ENCODE results near the gene TMEM131. TPM values are rescaled to one million over a fixed set of nuclear protein-coding genes. Genes with fewer than 3 reads are reported as not detected.

Gene TMEM131
- total RNA-seq, 1 donor from 2014 or later: 36.6 TPM

DNA sequence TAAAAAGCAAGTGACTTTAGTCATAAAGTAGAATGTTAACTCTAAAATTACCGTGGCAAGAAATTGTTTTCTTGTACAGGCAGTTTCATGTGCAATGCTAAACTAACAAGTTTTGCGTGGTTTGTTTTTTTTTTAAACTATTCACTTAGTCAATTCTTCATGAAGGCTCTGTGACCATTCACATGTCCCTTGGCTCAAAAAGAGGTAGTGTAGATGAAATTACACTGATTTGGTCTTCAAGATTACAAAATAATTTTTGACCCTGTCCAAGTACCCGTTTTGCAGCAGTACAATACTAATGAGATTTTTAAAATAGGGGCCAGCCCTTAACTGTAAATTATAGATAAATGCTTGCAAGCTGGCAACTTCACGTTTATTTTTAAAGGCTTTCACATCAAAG is 1.3 kb downstream of the TMEM131 start:
- H3K9me3 Mint-ChIP-seq (ENCODE audit: unreplicated experiment): peaks cover 7% of the 10 kb centered on the region
- TF ChIP-seq, protein P1, sequence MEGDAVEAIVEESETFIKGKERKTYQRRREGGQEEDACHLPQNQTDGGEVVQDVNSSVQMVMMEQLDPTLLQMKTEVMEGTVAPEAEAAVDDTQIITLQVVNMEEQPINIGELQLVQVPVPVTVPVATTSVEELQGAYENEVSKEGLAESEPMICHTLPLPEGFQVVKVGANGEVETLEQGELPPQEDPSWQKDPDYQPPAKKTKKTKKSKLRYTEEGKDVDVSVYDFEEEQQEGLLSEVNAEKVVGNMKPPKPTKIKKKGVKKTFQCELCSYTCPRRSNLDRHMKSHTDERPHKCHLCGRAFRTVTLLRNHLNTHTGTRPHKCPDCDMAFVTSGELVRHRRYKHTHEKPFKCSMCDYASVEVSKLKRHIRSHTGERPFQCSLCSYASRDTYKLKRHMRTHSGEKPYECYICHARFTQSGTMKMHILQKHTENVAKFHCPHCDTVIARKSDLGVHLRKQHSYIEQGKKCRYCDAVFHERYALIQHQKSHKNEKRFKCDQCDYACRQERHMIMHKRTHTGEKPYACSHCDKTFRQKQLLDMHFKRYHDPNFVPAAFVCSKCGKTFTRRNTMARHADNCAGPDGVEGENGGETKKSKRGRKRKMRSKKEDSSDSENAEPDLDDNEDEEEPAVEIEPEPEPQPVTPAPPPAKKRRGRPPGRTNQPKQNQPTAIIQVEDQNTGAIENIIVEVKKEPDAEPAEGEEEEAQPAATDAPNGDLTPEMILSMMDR (IDR thresholded peaks at IDR 0.05; ENCODE audit: partially characterized antibody, unreplicated experiment): no peak
- peaks cover 23% of the 10 kb centered on the region for H3K4me1 Mint-ChIP-seq (ENCODE audit: low read depth, unreplicated experiment)
- peak overlapping the region; percentile 90 for H3K27ac Mint-ChIP-seq (ENCODE audit: unreplicated experiment)
- no peaks in the 10 kb centered on the region for H3K36me3 Mint-ChIP-seq (ENCODE audit: unreplicated experiment)
- H3K27me3 Mint-ChIP-seq (ENCODE audit: unreplicated experiment): peaks cover 4% of the 10 kb centered on the region
- H3K4me3 Mint-ChIP-seq (ENCODE audit: unreplicated experiment): peak overlapping the region; percentile 97
- no peak for DNase-seq

DNA sequence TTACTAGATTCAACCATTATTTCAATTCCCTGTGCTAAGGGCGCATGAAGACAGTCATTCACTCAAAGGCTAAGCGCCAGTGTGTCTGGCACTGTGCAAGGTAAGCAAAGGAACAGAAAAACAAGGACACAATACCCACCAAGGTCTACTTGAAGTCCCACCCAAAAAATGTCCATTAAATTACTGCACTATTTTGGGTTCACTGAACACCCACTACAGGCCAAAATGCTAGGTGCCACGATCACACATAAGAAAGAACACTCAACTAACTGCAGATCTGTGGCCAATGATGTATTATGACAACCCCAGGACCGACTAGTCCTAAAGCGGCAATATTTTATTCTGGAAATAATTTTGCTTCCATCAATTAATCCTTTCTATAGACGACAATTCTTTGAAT is 1.8 kb downstream of the TMEM131 start:
- Mint-ChIP-seq H3K27ac (ENCODE audit: unreplicated experiment) (peak overlapping the region; percentile 34), H3K4me3 (ENCODE audit: unreplicated experiment) (peak overlapping the region; percentile 97), H3K27me3 (ENCODE audit: unreplicated experiment) (peaks cover 4% of the 10 kb centered on the region), H3K9me3 (ENCODE audit: unreplicated experiment) (peaks cover 7% of the 10 kb centered on the region), H3K36me3 (ENCODE audit: unreplicated experiment) (no peaks in the 10 kb centered on the region), H3K4me1 (ENCODE audit: low read depth, unreplicated experiment) (peaks cover 23% of the 10 kb centered on the region)
- TF ChIP-seq, protein P1 (IDR thresholded peaks at IDR 0.05; ENCODE audit: partially characterized antibody, unreplicated experiment): no peak
- DNase-seq: no peak

DNA sequence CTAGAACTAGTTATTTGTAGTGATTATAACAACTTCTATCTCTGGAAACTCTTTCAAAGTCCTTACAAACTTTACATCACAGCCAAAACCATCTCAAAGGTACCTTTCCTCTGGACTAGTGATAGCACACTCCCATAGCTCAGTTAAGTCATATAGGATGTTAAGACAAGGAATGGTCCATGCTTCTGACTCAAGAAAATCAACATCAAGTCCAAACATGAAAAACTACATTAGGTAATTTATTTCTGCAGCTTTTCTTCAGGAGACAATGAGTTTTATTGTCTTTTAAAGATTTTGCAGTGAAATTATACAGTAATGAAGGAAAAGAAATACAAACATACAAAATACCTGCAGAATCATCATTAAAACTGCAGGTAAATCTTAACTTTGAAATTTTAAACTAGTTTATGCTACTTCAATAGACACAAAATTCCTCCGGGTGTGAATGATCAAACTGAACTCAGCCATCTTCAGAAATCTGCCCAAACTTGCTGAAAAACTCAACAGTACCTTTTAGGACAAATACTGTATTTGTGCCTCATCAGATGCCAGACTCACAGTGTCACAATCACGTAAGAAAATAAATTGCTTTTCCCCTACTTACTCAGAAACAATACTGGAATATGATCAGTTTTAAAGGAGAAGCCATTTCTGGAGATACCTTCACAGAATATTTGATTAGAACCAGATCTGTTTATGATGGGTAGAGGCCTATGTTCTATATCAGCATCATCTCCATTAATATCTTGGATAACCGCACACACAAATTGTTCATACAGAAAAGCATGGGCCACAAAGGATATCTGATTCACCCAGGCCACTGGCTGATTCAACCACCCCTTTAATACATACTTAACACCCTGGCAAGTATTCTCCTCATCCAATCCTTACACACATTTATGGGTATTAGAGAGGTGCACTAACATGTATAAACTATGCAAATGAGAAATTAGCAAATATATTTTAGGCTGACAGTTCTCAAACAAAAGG is 2.6 kb downstream of the TMEM131 start:
- Mint-ChIP-seq H3K9me3 (ENCODE audit: unreplicated experiment) (peaks cover 7% of the 10 kb centered on the region), H3K27me3 (ENCODE audit: unreplicated experiment) (peaks cover 4% of the 10 kb centered on the region), H3K36me3 (ENCODE audit: unreplicated experiment) (peaks cover 7% of the 10 kb centered on the region)

DNA sequence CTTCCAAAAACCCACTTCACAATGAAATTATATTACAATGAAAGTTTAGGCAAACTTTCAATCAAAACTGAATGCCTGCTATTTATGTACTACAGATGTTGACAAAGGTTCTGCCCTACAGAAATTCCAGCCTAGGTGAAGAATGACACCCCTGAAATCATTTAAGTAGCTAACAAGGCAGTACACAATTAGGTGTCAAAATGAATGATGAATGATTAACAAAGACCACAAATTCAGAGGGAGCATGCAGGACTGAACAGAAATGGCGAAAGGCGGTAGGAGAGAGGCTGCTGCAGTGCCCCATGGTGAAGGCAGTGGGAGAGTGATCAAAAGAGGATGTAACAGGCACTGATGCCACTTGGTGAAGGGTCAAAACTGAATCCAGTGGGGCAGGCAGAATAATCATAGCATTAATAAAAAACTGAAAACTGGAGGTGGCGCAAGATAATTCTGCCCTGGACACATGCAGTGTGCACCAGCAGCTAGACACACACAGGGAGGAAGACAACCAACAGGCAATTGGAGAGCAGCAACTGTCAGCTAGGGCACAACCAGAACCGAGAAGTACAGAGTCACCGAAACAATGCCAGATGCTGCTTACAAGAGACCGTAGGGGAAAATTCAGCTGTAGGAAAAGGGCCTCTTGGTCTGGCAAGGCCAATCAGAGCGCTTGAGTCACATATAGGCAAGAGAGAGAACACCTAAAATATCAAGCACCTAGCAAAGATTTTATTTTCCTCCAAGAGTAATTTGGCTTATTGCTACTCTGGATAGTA is 4.5 kb downstream of the TMEM131 start:
- Mint-ChIP-seq H3K9me3 (ENCODE audit: unreplicated experiment) (peaks cover 9% of the 10 kb centered on the region), H3K4me3 (ENCODE audit: unreplicated experiment) (peak overlapping the region; percentile 21), H3K27me3 (ENCODE audit: unreplicated experiment) (peaks cover 4% of the 10 kb centered on the region), H3K36me3 (ENCODE audit: unreplicated experiment) (peaks cover 13% of the 10 kb centered on the region), H3K4me1 (ENCODE audit: low read depth, unreplicated experiment) (peaks cover 23% of the 10 kb centered on the region), H3K27ac (ENCODE audit: unreplicated experiment) (peak overlapping the region; percentile 0)
- TF ChIP-seq, protein P1 (IDR thresholded peaks at IDR 0.05; ENCODE audit: partially characterized antibody, unreplicated experiment): no peak
- DNase-seq: no peak

More for the DNA sequence above, 2.6 kb downstream of the TMEM131 start:
- Mint-ChIP-seq H3K27ac (ENCODE audit: unreplicated experiment) (no peak overlapping the region), H3K4me3 (ENCODE audit: unreplicated experiment) (peak overlapping the region; percentile 97), H3K4me1 (ENCODE audit: low read depth, unreplicated experiment) (peaks cover 23% of the 10 kb centered on the region)
- no peak for DNase-seq
- TF ChIP-seq, protein P1 (IDR thresholded peaks at IDR 0.05; ENCODE audit: partially characterized antibody, unreplicated experiment): no peak
